GM18505 (cell line): ENCODE results near the gene PSMA7.
A peak's percentile ranks its signal among the peaks of the same experiment; 100 is the strongest.
"Not testable (repeated sequence)": the region's sequence is repeated elsewhere in the genome, so short reads cannot be mapped to it uniquely, and the experiment has no call there.

Experiments
- ATAC-seq: cut with Tn5 transposase; IDR thresholded peaks from one replicate; pipeline ENCODE4 v1.9.1; 2021; ENCODE audit not compliant: unreplicated experiment
- POLR2A ChIP-seq: IDR thresholded peaks from 4 replicates; pipeline ENCODE4 v1.6.1; 2011; ENCODE audit warnings: borderline replicate concordance; ENCODE audit not compliant: insufficient read depth, insufficient read length; ENCODE audit errors: extremely low read depth

Gene PSMA7

GRCh38 chr20:62120990-62121775 lies 22.0 kb downstream of the PSMA7 start:
- peak; percentile 59 for TF ChIP-seq POLR2A
- ATAC-seq, result peak; percentile 3

GRCh38 chr20:62120365-62120762 lies 22.8 kb downstream of the PSMA7 start:
- no peak for ATAC-seq
- TF ChIP-seq POLR2A, result no peak

GRCh38 chr20:62119591-62120364 lies 23.4 kb downstream of the PSMA7 start:
- no peak for ATAC-seq
- no peak for TF ChIP-seq POLR2A

- ATAC-seq, result no peak
- TF ChIP-seq POLR2A, result no peak
Measured at GRCh38 chr20:62119115-62119514, 24.1 kb downstream of the PSMA7 start.

- ATAC-seq, result no peak
Measured at GRCh38 chr20:62118113-62119043, 24.8 kb downstream of the PSMA7 start.

GRCh38 chr20:62117658-62118057 lies 25.5 kb downstream of the PSMA7 start:
- TF ChIP-seq POLR2A, result no peak
- ATAC-seq, result no peak

More at GRCh38 chr20:62118113-62119043, 24.8 kb downstream of the PSMA7 start:
- TF ChIP-seq POLR2A, result no peak

GRCh38 chr20:62117362-62117646 lies 25.9 kb downstream of the PSMA7 start:
- no peak for ATAC-seq
- TF ChIP-seq POLR2A, result no peak

GRCh38 chr20:62116558-62117361 lies 26.4 kb downstream of the PSMA7 start:
- no peak for ATAC-seq
- TF ChIP-seq POLR2A, result no peak

GRCh38 chr20:62115800-62116407 lies 27.3 kb downstream of the PSMA7 start:
- ATAC-seq, result not testable (repeated sequence)

- TF ChIP-seq POLR2A, result no peak
Measured at GRCh38 chr20:62114894-62115293, 28.3 kb downstream of the PSMA7 start.

GRCh38 chr20:62112368-62112767 lies 30.8 kb downstream of the PSMA7 start:
- TF ChIP-seq POLR2A, result no peak
- ATAC-seq, result no peak

More at GRCh38 chr20:62114894-62115293, 28.3 kb downstream of the PSMA7 start:
- ATAC-seq, result no peak

- TF ChIP-seq POLR2A, result no peak
- ATAC-seq, result no peak
Measured at GRCh38 chr20:62111148-62111547, 32.0 kb downstream of the PSMA7 start.
